HT1080 (cell line): Measurements from ENCODE around the gene ZNF692. TPM values are rescaled to one million over a fixed set of nuclear protein-coding genes. Genes with fewer than 3 reads are reported as not detected.
"Not testable (repeated sequence)": the region's sequence is repeated elsewhere in the genome, so short reads cannot be mapped to it uniquely, and the experiment has no call there.

Experiments
- DNase-seq: peaks from one replicate; pipeline ENCODE4 v3.0.0-alpha.2; 2015; ENCODE audit warnings: low read depth
- polyA plus RNA-seq, 2 experiments: library from polyadenylated mRNA; depleted of rRNA; stranded (reverse); fragments of >200 nt; gene quantifications; 2 replicates each; pipeline ENCODE4 v1.2.3, GENCODE V29; 2015
- total RNA-seq: library from RNA; depleted of rRNA; stranded (reverse); fragments of >200 nt; shearing (Covaris generic); gene quantifications from 2 replicates; pipeline ENCODE4 v1.2.3, GENCODE V29; 2014; rRNA removed

Gene ZNF692
- total RNA-seq: 23.5 and 25.8 TPM in 2 replicates
- 18.0 and 19.8 TPM in 2 replicates for polyA plus RNA-seq (2015; cell fraction: cytosol; rRNA removed)
- 272 and 313 TPM in 2 replicates for polyA plus RNA-seq (2015; cell fraction: nucleus; rRNA removed)

- peak; percentile 95 for DNase-seq
Observed at GRCh38 chr1:248858891-248859889, at the start of gene ZNF692. Gene ZNF692 (minus strand): TSS chr1:248859085. CDS start chr1:248858309, 776 bp downstream.

- DNase-seq: no peak
Observed at GRCh38 chr1:248906753-248907661, 48.1 kb upstream of the ZNF692 start.

GRCh38 chr1:248906009-248906752, 47.3 kb upstream of the ZNF692 start, which contains the start of gene PGBD2:
Gene PGBD2 (plus strand): TSS chr1:248906235. CDS start chr1:248913863, 7,628 bp downstream.
- DNase-seq: peak; percentile 93

- DNase-seq: no peak
Observed at GRCh38 chr1:248905662-248906008, 46.8 kb upstream of the ZNF692 start.

GRCh38 chr1:248904437-248905216, 45.7 kb upstream of the ZNF692 start:
- DNase-seq: no peak

GRCh38 chr1:248901578-248901977, 42.7 kb upstream of the ZNF692 start:
- no peak for DNase-seq

- no peak for DNase-seq
Observed at GRCh38 chr1:248900637-248901036, 41.8 kb upstream of the ZNF692 start.

GRCh38 chr1:248897412-248898337, 38.8 kb upstream of the ZNF692 start:
- DNase-seq: no peak

- DNase-seq: no peak
Observed at GRCh38 chr1:248894837-248895236, 36.0 kb upstream of the ZNF692 start.

- DNase-seq: no peak
Observed at GRCh38 chr1:248892590-248892989, 33.7 kb upstream of the ZNF692 start.

GRCh38 chr1:248891758-248892157, 32.9 kb upstream of the ZNF692 start:
- no peak for DNase-seq

- no peak for DNase-seq
Observed at GRCh38 chr1:248890549-248891498, 31.9 kb upstream of the ZNF692 start.

GRCh38 chr1:248889914-248890243, 31.0 kb upstream of the ZNF692 start:
- DNase-seq: not testable (repeated sequence)

- no peak for DNase-seq
Observed at GRCh38 chr1:248886237-248886895, 27.5 kb upstream of the ZNF692 start.

GRCh38 chr1:248885646-248886045, 26.8 kb upstream of the ZNF692 start:
- DNase-seq: no peak

- DNase-seq: no peak
Observed at GRCh38 chr1:248884632-248885295, 25.9 kb upstream of the ZNF692 start.

- not testable (repeated sequence) for DNase-seq
Observed at GRCh38 chr1:248882427-248882826, 23.5 kb upstream of the ZNF692 start.
